ENCODE data around the gene CRTAC1. TPM values are rescaled to one million over a fixed set of nuclear protein-coding genes. Genes with fewer than 3 reads are reported as not detected.

CRTAC1 gene
- total and polyA plus RNA-seq, 4 donors: 2.9 to 53.1 (median 13.5) TPM

- Histone ChIP-seq H3K27ac (ENCODE audit: low read depth in 1 of 2, low read length in 2 of 2) (no peak overlapping the region), H3K27me3 (ENCODE audit: control insufficient read depth in 1 of 2, insufficient read depth in 2 of 2, low read length in 1 of 2) (no peaks in the 10 kb centered on the region), H3K4me3 (ENCODE audit: low read length in 2 of 2) (no peak overlapping the region), H3K36me3 (ENCODE audit: control insufficient read depth in 1 of 2, insufficient read depth in 2 of 2, low read length in 1 of 2) (no peaks in the 10 kb centered on the region), H3K9me3 (ENCODE audit: control insufficient read depth, low read length) (no peaks in the 10 kb centered on the region), H3K4me1 (ENCODE audit: control insufficient read depth in 1 of 2, insufficient read depth in 2 of 2, low read length in 2 of 2) (no peaks in the 10 kb centered on the region)
- intact Hi-C loops (cut with DNase I): no loop called here
- WGBS, 2 donors: 92 to 93% methylated on average over 7 of the region's 7 CpGs
- no peak for DNase-seq
- no peak for ATAC-seq (ENCODE audit: low FRiP score)
Measured at GRCh38 chr10:97888134-97888533, 142.3 kb downstream of the CRTAC1 start.

- DNase-seq (peak in 1 of 2 donors; percentile 25), ATAC-seq (ENCODE audit: low FRiP score) (no peak)
- H3K27me3 ChIP-seq (ENCODE audit: control insufficient read depth in 1 of 2, insufficient read depth in 2 of 2, low read length in 1 of 2): no peaks in the 10 kb centered on the region
- H3K4me1 ChIP-seq (ENCODE audit: control insufficient read depth in 1 of 2, insufficient read depth in 2 of 2, low read length in 2 of 2): no peaks in the 10 kb centered on the region
- no peak overlapping the region for H3K4me3 ChIP-seq (ENCODE audit: low read length in 2 of 2)
- no peaks in the 10 kb centered on the region for H3K9me3 ChIP-seq (ENCODE audit: control insufficient read depth, low read length)
- intact Hi-C loops (cut with DNase I): no loop called here
- H3K36me3 ChIP-seq (ENCODE audit: control insufficient read depth in 1 of 2, insufficient read depth in 2 of 2, low read length in 1 of 2): no peaks in the 10 kb centered on the region
- 82 to 85% methylated on average over 6 of the region's 6 CpGs for WGBS, 2 donors
- no peak overlapping the region for H3K27ac ChIP-seq (ENCODE audit: low read depth in 1 of 2, low read length in 2 of 2)
Measured at GRCh38 chr10:97887399-97887798, 143.0 kb downstream of the CRTAC1 start.

- peaks cover 0 to 2% of the 10 kb centered on the region in 2 donors for H3K4me1 ChIP-seq (ENCODE audit: control insufficient read depth in 1 of 2, insufficient read depth in 2 of 2, low read length in 2 of 2)
- H3K4me3 ChIP-seq (ENCODE audit: low read length in 2 of 2): no peak overlapping the region
- 62 to 66% methylated on average over 5 of the region's 5 CpGs for WGBS, 2 donors
- no peaks in the 10 kb centered on the region for H3K27me3 ChIP-seq (ENCODE audit: control insufficient read depth in 1 of 2, insufficient read depth in 2 of 2, low read length in 1 of 2)
- ATAC-seq (ENCODE audit: low FRiP score) (no peak), DNase-seq (peak in 1 of 2 donors; percentile 22)
- no peaks in the 10 kb centered on the region for H3K36me3 ChIP-seq (ENCODE audit: control insufficient read depth in 1 of 2, insufficient read depth in 2 of 2, low read length in 1 of 2)
- no peaks in the 10 kb centered on the region for H3K9me3 ChIP-seq (ENCODE audit: control insufficient read depth, low read length)
- intact Hi-C loops (cut with DNase I): no loop called here
- no peak overlapping the region for H3K27ac ChIP-seq (ENCODE audit: low read depth in 1 of 2, low read length in 2 of 2)
Measured at GRCh38 chr10:97886286-97886685, 144.1 kb downstream of the CRTAC1 start.

GRCh38 chr10:97883092-97883485 is 147.3 kb downstream of the CRTAC1 start:
- Histone ChIP-seq H3K4me3 (ENCODE audit: low read length in 2 of 2) (no peak overlapping the region), H3K36me3 (ENCODE audit: control insufficient read depth in 1 of 2, insufficient read depth in 2 of 2, low read length in 1 of 2) (no peaks in the 10 kb centered on the region), H3K4me1 (ENCODE audit: control insufficient read depth in 1 of 2, insufficient read depth in 2 of 2, low read length in 2 of 2) (peaks cover 0 to 2% of the 10 kb centered on the region in 2 donors), H3K27me3 (ENCODE audit: control insufficient read depth in 1 of 2, insufficient read depth in 2 of 2, low read length in 1 of 2) (no peaks in the 10 kb centered on the region), H3K9me3 (ENCODE audit: control insufficient read depth, low read length) (no peaks in the 10 kb centered on the region), H3K27ac (ENCODE audit: low read depth in 1 of 2, low read length in 2 of 2) (no peak overlapping the region)
- DNase-seq (peak in 1 of 2 donors; percentile 23), ATAC-seq (ENCODE audit: low FRiP score) (no peak)
- WGBS, 2 donors: 65 to 70% methylated on average over 3 of the region's 3 CpGs
- intact Hi-C loops (cut with DNase I): no loop called here

GRCh38 chr10:97882142-97883091 is 148.0 kb downstream of the CRTAC1 start:
- Histone ChIP-seq H3K4me3 (ENCODE audit: low read length in 2 of 2) (no peak overlapping the region), H3K27me3 (ENCODE audit: control insufficient read depth in 1 of 2, insufficient read depth in 2 of 2, low read length in 1 of 2) (no peaks in the 10 kb centered on the region), H3K4me1 (ENCODE audit: control insufficient read depth in 1 of 2, insufficient read depth in 2 of 2, low read length in 2 of 2) (peaks cover 0 to 2% of the 10 kb centered on the region in 2 donors), H3K36me3 (ENCODE audit: control insufficient read depth in 1 of 2, insufficient read depth in 2 of 2, low read length in 1 of 2) (no peaks in the 10 kb centered on the region), H3K27ac (ENCODE audit: low read depth in 1 of 2, low read length in 2 of 2) (no peak overlapping the region), H3K9me3 (ENCODE audit: control insufficient read depth, low read length) (no peaks in the 10 kb centered on the region)
- DNase-seq (peak; percentile 85 to 94), ATAC-seq (ENCODE audit: low FRiP score) (peak; percentile 57)
- intact Hi-C loops (cut with DNase I): no loop called here
- WGBS, 2 donors: 62 to 65% methylated on average over 11 of the region's 11 CpGs

GRCh38 chr10:97880109-97880508 is 150.3 kb downstream of the CRTAC1 start:
- intact Hi-C loops (cut with DNase I): no loop called here
- H3K9me3 ChIP-seq (ENCODE audit: control insufficient read depth, low read length): no peaks in the 10 kb centered on the region
- H3K27ac ChIP-seq (ENCODE audit: low read depth in 1 of 2, low read length in 2 of 2): no peak overlapping the region
- DNase-seq (no peak), ATAC-seq (ENCODE audit: low FRiP score) (no peak)
- WGBS, 2 donors: 93 to 94% methylated on average over 10 of the region's 10 CpGs
- no peaks in the 10 kb centered on the region for H3K27me3 ChIP-seq (ENCODE audit: control insufficient read depth in 1 of 2, insufficient read depth in 2 of 2, low read length in 1 of 2)
- no peaks in the 10 kb centered on the region for H3K36me3 ChIP-seq (ENCODE audit: control insufficient read depth in 1 of 2, insufficient read depth in 2 of 2, low read length in 1 of 2)
- no peak overlapping the region for H3K4me3 ChIP-seq (ENCODE audit: low read length in 2 of 2)
- H3K4me1 ChIP-seq (ENCODE audit: control insufficient read depth in 1 of 2, insufficient read depth in 2 of 2, low read length in 2 of 2): peaks cover 0 to 2% of the 10 kb centered on the region in 2 donors

- Histone ChIP-seq H3K27ac (ENCODE audit: low read depth in 1 of 2, low read length in 2 of 2) (no peak overlapping the region), H3K27me3 (ENCODE audit: control insufficient read depth in 1 of 2, insufficient read depth in 2 of 2, low read length in 1 of 2) (no peaks in the 10 kb centered on the region), H3K9me3 (ENCODE audit: control insufficient read depth, low read length) (no peaks in the 10 kb centered on the region), H3K4me3 (ENCODE audit: low read length in 2 of 2) (no peak overlapping the region), H3K36me3 (ENCODE audit: control insufficient read depth in 1 of 2, insufficient read depth in 2 of 2, low read length in 1 of 2) (no peaks in the 10 kb centered on the region), H3K4me1 (ENCODE audit: control insufficient read depth in 1 of 2, insufficient read depth in 2 of 2, low read length in 2 of 2) (peaks cover 0 to 2% of the 10 kb centered on the region in 2 donors)
- no peak for DNase-seq
- intact Hi-C loops (cut with DNase I): no loop called here
- no peak for ATAC-seq (ENCODE audit: low FRiP score)
- WGBS, 2 donors: 93% methylated on average over 5 of the region's 5 CpGs
Measured at GRCh38 chr10:97879241-97879640, 151.2 kb downstream of the CRTAC1 start.

GRCh38 chr10:97876402-97876801 is 154.0 kb downstream of the CRTAC1 start:
- no peaks in the 10 kb centered on the region for H3K27me3 ChIP-seq (ENCODE audit: control insufficient read depth in 1 of 2, insufficient read depth in 2 of 2, low read length in 1 of 2)
- H3K9me3 ChIP-seq (ENCODE audit: control insufficient read depth, low read length): no peaks in the 10 kb centered on the region
- H3K27ac ChIP-seq (ENCODE audit: low read depth in 1 of 2, low read length in 2 of 2): no peak overlapping the region
- H3K4me3 ChIP-seq (ENCODE audit: low read length in 2 of 2): no peak overlapping the region
- WGBS, 2 donors: 32 to 55% methylated on average over 4 of the region's 4 CpGs
- no peak for ATAC-seq (ENCODE audit: low FRiP score)
- H3K36me3 ChIP-seq (ENCODE audit: control insufficient read depth in 1 of 2, insufficient read depth in 2 of 2, low read length in 1 of 2): no peaks in the 10 kb centered on the region
- no peaks in the 10 kb centered on the region for H3K4me1 ChIP-seq (ENCODE audit: control insufficient read depth in 1 of 2, insufficient read depth in 2 of 2, low read length in 2 of 2)
- intact Hi-C loops (cut with DNase I): no loop called here
- no peak for DNase-seq

GRCh38 chr10:97875391-97875790 is 155.0 kb downstream of the CRTAC1 start:
- Histone ChIP-seq H3K27me3 (ENCODE audit: control insufficient read depth in 1 of 2, insufficient read depth in 2 of 2, low read length in 1 of 2) (no peaks in the 10 kb centered on the region), H3K4me3 (ENCODE audit: low read length in 2 of 2) (no peak overlapping the region), H3K27ac (ENCODE audit: low read depth in 1 of 2, low read length in 2 of 2) (no peak overlapping the region), H3K9me3 (ENCODE audit: control insufficient read depth, low read length) (no peaks in the 10 kb centered on the region), H3K4me1 (ENCODE audit: control insufficient read depth in 1 of 2, insufficient read depth in 2 of 2, low read length in 2 of 2) (no peaks in the 10 kb centered on the region), H3K36me3 (ENCODE audit: control insufficient read depth in 1 of 2, insufficient read depth in 2 of 2, low read length in 1 of 2) (no peaks in the 10 kb centered on the region)
- DNase-seq: peak; percentile 73 to 82
- ATAC-seq (ENCODE audit: low FRiP score): peak; percentile 72
- WGBS, 2 donors: 60 to 63% methylated on average over 7 of the region's 7 CpGs
- intact Hi-C loops (cut with DNase I): no loop called here

Data from aorta (tissue), 5 donors.